AG10803 (cell line): ENCODE results near the gene USH1C.
A peak's percentile ranks its signal among the peaks of the same experiment; 100 is the strongest.

ENCODE experiments used
- DNase-seq: peaks from one replicate; pipeline ENCODE4 v3.0.0; 2010; ENCODE audit warnings: low read depth
- H3K4me3 ChIP-seq: 2 replicates; pipeline ENCODE4 v1.5.1; 2011; ENCODE audit warnings: mild to moderate bottlenecking, low read length, control low read depth
- TF ChIP-seq, protein P1 (sequence below): conservative IDR thresholded peaks from 2 replicates; pipeline ENCODE4 v1.5.1; 2011; ENCODE audit warnings: mild to moderate bottlenecking, low read length, control low read depth, inconsistent platforms

USH1C gene

DNA sequence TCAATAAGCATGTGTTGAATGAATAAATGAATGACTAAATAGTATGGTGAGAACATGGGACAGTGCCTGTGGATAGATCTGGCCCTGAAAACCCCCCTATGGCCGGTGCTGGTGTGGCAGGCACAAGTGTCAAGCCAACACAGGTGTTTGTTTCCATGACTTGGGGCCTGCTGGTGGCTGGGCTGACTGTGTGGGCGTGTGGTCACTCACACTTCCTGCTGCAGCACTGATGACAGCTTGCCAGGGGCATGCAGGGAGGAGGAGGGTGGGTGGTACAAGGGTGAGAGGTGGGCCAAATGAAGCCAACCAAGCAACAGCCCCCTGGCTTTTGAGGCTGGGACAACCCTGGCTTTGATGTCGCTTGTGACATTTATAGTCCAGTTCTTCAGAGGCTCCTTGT lies 37.3 kb downstream of the USH1C start:
- no peak for DNase-seq

DNA sequence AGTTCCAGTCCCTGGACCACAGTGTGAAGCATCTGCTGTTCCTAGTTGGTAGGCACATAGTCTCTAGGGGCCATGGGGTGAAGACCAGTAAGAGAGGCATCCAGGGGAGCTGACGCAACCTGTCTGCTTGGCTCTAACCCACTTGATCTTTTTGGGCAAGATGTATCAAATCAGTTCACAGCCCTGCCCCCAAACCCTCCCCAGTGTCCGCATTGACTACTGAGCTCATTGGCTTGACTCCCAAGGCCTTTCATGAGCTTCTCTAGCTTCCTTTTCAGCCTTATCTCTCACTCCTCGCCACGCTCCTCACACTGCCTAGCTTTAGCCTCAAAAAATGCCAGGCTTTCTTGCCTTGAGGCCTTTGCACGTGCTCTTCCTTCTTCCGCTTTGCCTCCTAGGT lies 37.9 kb downstream of the USH1C start:
- no peak overlapping the region for H3K4me3 ChIP-seq
- no peak for DNase-seq
- TF ChIP-seq, protein P1, sequence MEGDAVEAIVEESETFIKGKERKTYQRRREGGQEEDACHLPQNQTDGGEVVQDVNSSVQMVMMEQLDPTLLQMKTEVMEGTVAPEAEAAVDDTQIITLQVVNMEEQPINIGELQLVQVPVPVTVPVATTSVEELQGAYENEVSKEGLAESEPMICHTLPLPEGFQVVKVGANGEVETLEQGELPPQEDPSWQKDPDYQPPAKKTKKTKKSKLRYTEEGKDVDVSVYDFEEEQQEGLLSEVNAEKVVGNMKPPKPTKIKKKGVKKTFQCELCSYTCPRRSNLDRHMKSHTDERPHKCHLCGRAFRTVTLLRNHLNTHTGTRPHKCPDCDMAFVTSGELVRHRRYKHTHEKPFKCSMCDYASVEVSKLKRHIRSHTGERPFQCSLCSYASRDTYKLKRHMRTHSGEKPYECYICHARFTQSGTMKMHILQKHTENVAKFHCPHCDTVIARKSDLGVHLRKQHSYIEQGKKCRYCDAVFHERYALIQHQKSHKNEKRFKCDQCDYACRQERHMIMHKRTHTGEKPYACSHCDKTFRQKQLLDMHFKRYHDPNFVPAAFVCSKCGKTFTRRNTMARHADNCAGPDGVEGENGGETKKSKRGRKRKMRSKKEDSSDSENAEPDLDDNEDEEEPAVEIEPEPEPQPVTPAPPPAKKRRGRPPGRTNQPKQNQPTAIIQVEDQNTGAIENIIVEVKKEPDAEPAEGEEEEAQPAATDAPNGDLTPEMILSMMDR, result no peak

More for the DNA sequence above, 37.3 kb downstream of the USH1C start:
- TF ChIP-seq, protein P1, result no peak
- no peak overlapping the region for H3K4me3 ChIP-seq

DNA sequence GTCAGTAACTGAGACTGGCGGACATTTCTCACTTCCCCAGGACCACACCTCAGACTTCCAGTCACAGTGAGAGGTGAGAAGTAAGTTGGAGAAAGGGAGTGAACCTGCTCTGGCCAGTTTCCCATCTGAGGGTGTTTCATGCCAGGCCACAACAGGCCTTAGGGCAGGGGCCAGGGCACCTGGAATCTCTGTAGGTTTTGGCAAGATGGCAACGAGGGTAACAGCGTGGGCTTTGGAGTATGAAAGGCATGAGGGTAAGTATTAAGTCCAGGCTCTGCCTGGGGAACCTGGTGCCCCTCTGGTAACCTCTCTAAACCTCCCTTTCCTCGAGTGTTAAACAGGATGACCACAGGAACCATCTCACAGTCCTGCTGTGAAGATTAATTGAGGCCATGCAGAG lies 39.1 kb downstream of the USH1C start:
- no peak overlapping the region for H3K4me3 ChIP-seq
- no peak for DNase-seq
- TF ChIP-seq, protein P1, result no peak

DNA sequence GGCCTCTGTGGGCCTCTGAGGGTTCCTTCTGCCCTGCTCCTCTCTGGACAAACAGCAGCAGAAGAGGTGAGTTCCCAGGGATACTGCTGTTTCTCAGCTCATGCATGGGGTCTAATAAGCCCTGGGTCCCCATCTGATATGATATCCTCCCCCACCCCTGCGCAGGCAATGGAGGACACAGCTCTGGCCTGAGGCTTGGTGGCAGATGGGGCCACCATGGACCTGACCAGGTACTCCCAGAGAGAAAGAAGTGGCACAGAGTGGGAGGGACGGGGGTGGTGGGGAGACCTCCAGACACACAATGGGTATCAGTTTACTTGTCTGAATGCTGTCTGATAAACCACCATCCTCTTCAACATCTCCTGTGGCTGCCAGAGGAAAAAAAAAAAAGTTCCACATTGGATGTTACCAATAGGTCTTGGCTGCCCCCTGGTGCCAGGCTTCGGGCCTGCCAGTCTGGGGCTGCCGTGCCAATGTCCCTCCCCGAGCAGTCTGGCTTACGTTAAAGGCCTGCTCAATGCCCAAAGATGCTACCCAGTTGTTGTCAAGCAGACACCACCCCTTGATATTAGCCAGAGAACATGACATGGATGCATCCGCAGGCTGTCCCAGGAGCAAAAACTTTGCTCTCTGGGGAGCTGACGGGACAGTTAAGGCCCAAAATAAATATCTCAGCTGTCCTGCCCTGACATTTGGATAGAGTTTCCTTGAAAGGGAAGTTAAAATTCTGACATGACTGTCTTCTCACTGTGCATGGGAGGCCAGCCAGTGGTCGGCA lies 39.7 kb downstream of the USH1C start:
- peak; percentile 63 for DNase-seq
- H3K4me3 ChIP-seq, result no peak overlapping the region
- TF ChIP-seq, protein P1, result peak; percentile 90

- TF ChIP-seq, protein P1, result no peak
- no peak for DNase-seq
- no peak overlapping the region for H3K4me3 ChIP-seq
Measured at GRCh38 chr11:17502630-17503029, 41.6 kb downstream of the USH1C start.

DNA sequence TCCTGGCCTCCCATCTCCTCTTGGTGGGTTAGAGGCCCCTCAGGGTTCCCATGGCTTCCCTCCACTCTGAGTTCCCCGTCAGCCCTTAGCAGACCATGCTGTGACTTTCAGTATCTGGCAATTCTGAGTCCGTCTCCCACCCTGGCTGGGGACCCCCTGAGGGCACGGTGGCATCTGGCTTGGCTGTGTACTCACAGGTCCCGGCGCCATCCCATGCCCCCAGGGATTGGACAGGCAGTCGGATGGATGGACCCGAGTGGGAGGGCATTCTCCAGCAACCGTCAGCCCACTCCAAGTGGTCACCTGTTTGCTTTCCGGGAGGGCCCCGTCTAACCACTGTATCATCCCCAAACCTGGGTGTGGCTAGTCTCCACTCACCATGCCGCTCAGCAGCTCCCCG lies 43.5 kb downstream of the USH1C start:
- no peak overlapping the region for H3K4me3 ChIP-seq
- DNase-seq, result no peak
- TF ChIP-seq, protein P1, result no peak

- TF ChIP-seq, protein P1, result peak; percentile 38
- no peak for DNase-seq
- H3K4me3 ChIP-seq, result no peak overlapping the region
Measured at GRCh38 chr11:17498475-17498874, 45.7 kb downstream of the USH1C start.
